HG03025 (cell line): ENCODE measurements around the gene TBC1D32.
"Not testable (repeated sequence)": the region's sequence is repeated elsewhere in the genome, so short reads cannot be mapped to it uniquely, and the experiment has no call there.

ENCODE experiments used
- ATAC-seq: cut with Tn5 transposase; IDR thresholded peaks from one replicate; pipeline ENCODE4 v1.9.1; 2021; ENCODE audit warnings: mild to moderate bottlenecking, moderate library complexity; ENCODE audit not compliant: unreplicated experiment, low FRiP score

TBC1D32 gene

DNA sequence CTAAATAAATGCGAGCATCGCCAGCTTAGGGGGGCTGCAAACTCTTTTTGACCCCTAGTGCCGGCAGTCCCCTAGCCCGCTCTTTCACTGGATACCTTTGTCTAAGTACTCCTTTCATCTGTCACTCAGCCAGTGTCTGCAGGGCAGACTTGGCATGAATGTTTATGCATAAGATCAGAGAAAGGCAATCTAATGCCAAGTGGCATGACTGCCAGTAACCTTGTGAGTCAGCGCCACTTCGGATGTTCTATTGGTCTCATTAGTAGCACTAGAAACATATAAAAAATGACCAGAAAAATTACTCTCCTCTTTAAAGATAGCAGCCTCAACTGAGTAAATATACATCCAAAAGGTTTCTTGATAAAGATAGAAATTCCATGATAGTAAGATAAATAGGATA lies 192.2 kb downstream of the TBC1D32 start:
- no peak for ATAC-seq

DNA sequence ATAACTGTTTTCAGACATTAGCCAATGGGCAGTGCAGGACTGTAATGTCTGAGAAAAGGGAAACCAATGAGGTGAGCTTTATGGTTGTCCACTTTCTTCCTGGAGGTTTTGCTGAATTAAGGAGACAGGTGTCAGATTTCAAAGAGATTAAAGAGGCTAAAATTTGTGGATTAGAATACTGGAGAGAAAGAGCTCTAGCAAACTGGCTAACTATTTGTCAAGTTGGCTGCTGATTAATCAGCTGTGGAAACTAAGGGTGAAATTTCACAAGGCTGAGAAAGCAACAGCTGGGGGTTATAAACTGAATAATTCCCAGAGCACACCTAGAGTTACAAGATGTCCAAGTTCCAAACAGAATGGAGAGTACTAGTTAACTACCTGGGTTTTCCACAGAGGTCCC lies 198.9 kb downstream of the TBC1D32 start:
- no peak for ATAC-seq

DNA sequence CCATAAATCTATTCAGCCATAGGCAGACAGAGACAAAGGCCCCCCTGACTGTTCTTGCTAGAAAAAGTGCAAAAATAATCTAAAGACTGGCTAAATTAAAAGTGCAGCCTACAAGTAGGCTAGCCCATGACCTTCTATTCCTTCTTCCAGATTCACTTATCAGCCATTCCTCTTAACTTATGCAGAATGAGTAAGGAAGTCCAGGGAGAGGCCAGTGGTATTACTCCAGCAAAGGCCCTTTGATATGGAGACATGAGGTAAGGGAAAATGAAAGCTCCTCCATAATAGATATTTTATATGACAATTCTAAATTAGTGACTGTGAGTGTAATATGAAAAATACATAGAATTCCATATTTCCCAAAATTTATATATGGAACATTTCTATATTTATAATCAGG lies 199.4 kb downstream of the TBC1D32 start:
- ATAC-seq = no peak

DNA sequence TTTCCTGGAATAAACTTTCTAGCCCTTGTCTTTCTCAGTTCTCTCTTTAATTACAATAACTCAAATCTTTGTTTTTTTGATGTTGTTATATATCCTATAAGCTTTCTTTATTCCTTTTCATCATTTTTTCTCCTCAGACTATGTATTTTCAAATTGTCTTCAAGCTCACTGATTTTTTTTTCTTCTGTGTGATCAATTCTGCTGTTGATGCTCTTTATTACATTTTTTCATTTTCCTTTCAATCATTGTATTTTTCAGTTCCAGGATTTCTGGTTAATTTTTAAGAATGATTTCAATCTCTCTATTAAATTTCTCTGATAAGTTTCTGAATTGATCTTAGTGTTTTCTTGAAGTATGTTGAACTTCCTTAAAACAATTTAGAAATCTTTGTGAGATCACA lies 209.7 kb downstream of the TBC1D32 start:
- ATAC-seq = no peak

DNA sequence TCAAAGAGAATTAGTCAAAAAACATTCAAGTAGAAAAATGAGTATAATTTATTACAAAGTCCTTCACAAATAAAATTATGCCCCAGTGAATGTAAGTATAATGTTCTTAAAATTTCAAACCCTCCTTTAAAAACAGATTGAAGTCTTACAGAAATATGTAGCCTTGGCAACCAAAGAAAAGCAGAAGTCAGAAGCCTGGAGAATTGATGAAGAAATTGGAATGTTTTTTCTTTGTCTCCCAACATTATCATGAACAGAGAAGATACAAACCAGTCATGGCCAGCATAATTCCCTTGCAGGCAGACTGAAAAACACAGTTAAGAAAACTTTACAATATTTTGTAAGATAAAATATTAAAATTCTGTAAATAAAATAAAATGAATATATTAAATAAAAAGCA lies 221.9 kb downstream of the TBC1D32 start:
- no peak for ATAC-seq

DNA sequence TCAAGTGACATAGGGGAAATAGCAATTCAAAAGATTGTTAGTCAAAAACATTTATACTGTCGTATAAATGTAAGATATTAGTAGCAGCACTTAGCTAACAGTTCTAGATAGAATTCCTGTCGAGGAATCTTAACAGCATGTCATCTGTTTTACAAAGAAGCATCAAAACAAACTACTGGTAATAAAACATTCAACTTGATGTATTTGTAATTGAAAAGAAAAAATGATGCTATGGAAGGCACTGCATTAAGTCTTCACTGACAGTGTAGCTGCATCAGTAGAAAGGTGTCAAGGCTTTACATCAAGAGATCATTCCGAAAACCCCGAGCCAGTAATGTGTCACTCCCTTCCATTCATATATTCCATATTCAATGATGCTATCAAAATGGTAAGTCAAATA lies 223.5 kb downstream of the TBC1D32 start:
- ATAC-seq = no peak

GRCh38 chr6:121106962-121107361 lies 227.3 kb downstream of the TBC1D32 start:
- ATAC-seq = no peak

- no peak for ATAC-seq
Observed at GRCh38 chr6:121105461-121105860, 228.8 kb downstream of the TBC1D32 start.

DNA sequence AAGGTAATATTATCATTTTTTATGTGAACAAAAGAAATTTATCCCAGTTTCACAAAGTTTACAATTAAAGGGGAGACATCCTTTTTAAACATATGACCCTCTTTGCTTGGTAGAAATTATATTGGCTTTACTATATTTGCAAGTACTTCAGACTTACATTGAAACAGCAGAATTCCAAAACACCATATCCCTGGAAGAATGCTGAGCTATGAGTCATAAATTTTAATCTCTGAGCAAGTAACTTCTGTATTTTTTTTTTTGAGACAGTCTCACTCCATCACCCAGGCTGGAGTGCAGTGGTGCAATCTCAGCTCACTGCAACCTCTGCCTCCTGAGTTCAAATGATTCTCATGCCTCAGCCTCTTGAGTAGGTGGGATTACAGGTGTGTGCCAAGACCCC lies 240.4 kb downstream of the TBC1D32 start:
- no peak for ATAC-seq

GRCh38 chr6:121090492-121090891 lies 243.8 kb downstream of the TBC1D32 start:
- ATAC-seq = no peak

GRCh38 chr6:121086876-121087275 lies 247.4 kb downstream of the TBC1D32 start:
- ATAC-seq = no peak

DNA sequence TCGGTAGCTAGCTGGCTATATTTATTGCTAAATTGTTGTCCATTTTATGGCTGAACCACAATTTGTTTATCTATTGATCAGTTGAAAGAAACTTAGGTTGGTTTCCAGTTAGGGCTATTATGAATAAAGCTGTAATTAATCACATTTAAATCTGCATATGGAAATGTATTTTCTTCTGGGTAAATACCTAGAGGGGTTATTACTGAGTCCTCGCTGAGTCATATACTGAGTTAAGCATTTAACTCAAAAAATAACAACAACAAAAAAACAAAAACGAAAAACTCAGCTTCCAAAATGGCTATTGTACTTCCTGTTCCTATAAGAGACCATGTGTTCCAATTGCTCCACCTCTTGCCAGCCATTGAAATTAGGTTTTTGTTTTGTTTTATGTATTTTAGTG lies 258.2 kb downstream of the TBC1D32 start:
- no peak for ATAC-seq

DNA sequence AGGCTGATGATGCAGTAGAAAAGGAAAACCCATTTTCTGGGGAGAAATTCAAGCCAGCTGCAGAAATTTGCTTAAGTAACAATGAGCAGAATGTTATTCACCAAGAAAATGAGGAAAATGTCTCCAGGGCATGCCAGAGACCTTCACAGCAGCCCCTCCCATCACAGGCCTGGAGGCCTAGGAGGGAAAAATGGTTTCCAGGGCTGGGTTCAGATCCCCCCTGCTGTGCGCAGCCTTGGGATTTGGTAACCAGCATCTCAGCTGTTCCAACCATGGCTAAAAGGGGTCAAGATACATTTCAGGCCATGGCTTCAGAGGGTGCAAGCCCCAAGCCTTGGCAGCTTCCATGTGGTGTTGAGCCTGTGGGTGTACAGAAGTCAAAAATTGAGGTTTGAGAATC lies 265.5 kb downstream of the TBC1D32 start:
- ATAC-seq = not testable (repeated sequence)

DNA sequence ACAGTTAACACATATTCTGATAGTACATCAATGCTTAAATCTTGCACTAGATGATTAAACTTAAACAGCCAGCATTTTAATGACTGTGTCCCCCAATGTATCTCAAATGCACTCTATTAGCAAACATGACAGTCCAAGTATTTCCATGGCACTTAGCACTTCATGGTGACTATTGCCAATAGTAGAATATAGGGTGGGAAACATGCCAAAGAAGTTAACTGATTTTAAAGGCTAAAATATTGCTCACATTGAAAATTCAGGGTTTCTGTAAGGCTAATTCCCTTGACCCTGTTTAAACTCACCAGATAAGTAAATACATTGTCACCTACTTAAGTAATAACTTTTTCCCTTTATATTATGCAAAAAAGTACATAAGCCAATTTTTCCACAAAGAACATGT lies 266.9 kb downstream of the TBC1D32 start:
- ATAC-seq = no peak

GRCh38 chr6:121064345-121064744 lies 269.9 kb downstream of the TBC1D32 start:
- no peak for ATAC-seq

DNA sequence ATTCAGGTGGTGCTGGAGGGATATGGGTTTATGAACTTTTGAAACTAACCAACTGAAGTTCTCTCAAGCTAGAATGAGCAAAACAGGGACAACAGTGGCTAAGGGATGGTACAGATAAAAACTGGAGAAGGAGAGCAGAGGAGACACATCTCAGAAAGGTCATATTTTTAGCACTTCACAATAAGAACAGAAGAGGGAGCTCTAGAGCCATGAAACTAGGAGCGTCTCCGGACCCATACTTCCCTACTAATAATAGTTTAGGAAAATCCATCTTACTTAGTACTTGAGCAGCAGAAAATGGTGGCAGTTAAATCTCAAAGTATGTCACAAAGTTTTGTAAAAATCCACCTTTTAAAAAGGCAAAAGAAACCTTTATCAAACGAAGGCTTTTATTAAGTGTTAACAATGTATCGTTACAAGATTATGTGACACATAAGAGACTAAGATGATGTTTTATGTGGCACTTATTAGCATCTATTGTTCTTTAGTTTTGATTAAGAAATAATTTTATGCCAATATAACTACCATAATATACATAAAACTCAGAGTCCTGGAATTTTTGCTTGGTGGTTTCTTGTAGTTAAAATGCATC lies 278.6 kb downstream of the TBC1D32 start:
- ATAC-seq = peak; percentile 87

GRCh38 chr6:121048593-121048992 lies 285.7 kb downstream of the TBC1D32 start:
- ATAC-seq = not testable (repeated sequence)

GRCh38 chr6:121044905-121045304 lies 289.4 kb downstream of the TBC1D32 start:
- not testable (repeated sequence) for ATAC-seq

DNA sequence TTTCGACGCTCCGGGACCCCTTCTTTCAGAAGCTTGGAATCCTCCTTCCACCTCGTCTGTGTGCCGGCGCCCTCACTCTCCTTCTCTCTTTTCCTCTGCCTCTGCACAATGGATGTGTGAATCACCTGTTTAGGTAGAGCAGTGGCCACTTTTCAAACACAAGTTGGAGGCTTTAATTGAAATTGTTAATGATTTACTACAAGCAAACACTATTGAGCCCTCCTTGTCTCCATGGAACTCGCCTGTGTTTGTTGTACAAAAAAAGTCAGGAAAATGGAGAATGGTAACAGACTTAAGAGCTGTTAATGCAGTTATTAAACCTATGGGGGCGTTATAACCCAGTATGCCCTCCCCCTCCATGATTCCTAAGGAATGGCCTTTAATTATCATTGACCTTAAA lies 290.6 kb downstream of the TBC1D32 start:
- ATAC-seq = not testable (repeated sequence)

- ATAC-seq = not testable (repeated sequence)
Observed at GRCh38 chr6:121043211-121043610, 291.1 kb downstream of the TBC1D32 start.

DNA sequence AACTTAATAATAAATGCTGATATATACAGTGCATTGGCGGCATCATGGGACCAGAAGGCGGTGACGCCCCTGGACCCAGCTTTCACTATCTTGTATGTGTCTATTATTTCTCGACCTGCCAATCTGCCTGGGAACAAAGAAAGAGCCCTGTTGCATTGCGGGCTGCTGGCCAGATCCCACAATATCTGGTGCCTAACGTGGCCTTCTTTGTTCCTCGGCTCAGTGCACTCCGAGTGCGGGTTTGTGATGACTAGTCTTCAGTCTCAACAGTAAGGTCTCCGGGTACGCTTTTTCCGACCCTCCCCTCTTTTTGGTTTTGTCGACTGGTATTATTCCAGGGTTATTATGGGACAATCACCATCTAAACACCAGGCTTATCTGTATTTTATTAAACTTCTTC lies 291.5 kb downstream of the TBC1D32 start:
- no peak for ATAC-seq

DNA sequence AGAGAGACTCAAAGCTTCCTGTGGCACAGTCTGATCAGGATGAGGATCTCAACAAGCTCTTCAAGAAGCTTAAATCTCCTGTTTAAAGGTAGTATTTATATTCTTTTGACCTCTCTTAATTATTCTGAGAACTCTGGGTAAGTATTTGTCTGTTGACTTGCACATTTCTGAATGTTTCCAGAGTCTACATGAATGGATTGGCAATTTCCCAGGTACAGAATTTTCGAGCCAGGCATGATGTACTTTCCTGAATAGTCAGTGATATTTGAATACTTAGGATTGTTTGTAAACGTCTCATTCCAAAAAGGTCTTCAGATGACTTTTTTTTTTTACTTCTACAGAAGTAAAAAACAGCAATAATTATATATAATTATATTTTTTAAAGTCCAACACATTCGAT lies 293.4 kb downstream of the TBC1D32 start:
- no peak for ATAC-seq

- no peak for ATAC-seq
Observed at GRCh38 chr6:121033091-121033490, 301.2 kb downstream of the TBC1D32 start.
